Activated CD4-positive, CD25-positive, alpha-beta regulatory T cell treated with anti-CD3 and anti-CD28 coated beads, Interleukin-2, amount 50 U/mL, for 72 hours (primary cell): ENCODE results near the gene DCUN1D2.
"Not testable (repeated sequence)": the region's sequence is repeated elsewhere in the genome, so short reads cannot be mapped to it uniquely, and the experiment has no call there.

Experiments
- DNase-seq: peaks from one replicate; pipeline ENCODE4 v3.0.0; 2021

The DCUN1D2 gene

GRCh38 chr13:113460599-113460998 is 29.9 kb downstream of the DCUN1D2 start:
- no peak for DNase-seq

- no peak for DNase-seq
Measured at GRCh38 chr13:113460064-113460555, 30.4 kb downstream of the DCUN1D2 start.

- DNase-seq, result no peak
Measured at GRCh38 chr13:113458253-113459065, 32.1 kb downstream of the DCUN1D2 start.

GRCh38 chr13:113457510-113457909 is 33.0 kb downstream of the DCUN1D2 start:
- no peak for DNase-seq

- DNase-seq, result no peak
Measured at GRCh38 chr13:113456116-113456702, 34.3 kb downstream of the DCUN1D2 start.

GRCh38 chr13:113455384-113455783 is 35.1 kb downstream of the DCUN1D2 start:
- DNase-seq, result no peak

GRCh38 chr13:113454936-113455335 is 35.6 kb downstream of the DCUN1D2 start:
- DNase-seq, result no peak

GRCh38 chr13:113452942-113453901 is 37.3 kb downstream of the DCUN1D2 start, which contains the start of gene ADPRHL1:
Gene ADPRHL1 (minus strand): TSS chr13:113453488. CDS start chr13:113453437, 51 bp downstream.
- no peak for DNase-seq

- DNase-seq, result no peak
Measured at GRCh38 chr13:113452466-113452865, 38.0 kb downstream of the DCUN1D2 start.

- no peak for DNase-seq
Measured at GRCh38 chr13:113451951-113452421, 38.5 kb downstream of the DCUN1D2 start.

GRCh38 chr13:113450861-113451620 is 39.5 kb downstream of the DCUN1D2 start:
- DNase-seq, result not testable (repeated sequence)

GRCh38 chr13:113450348-113450744 is 40.2 kb downstream of the DCUN1D2 start:
- not testable (repeated sequence) for DNase-seq

GRCh38 chr13:113449693-113450347 is 40.7 kb downstream of the DCUN1D2 start:
- no peak for DNase-seq

GRCh38 chr13:113448885-113449692 is 41.4 kb downstream of the DCUN1D2 start:
- DNase-seq, result peak; percentile 37

- DNase-seq, result no peak
Measured at GRCh38 chr13:113448545-113448884, 42.0 kb downstream of the DCUN1D2 start.

- DNase-seq, result no peak
Measured at GRCh38 chr13:113447596-113447995, 42.9 kb downstream of the DCUN1D2 start.

- no peak for DNase-seq
Measured at GRCh38 chr13:113446488-113446854, 44.0 kb downstream of the DCUN1D2 start.

- no peak for DNase-seq
Measured at GRCh38 chr13:113445791-113446487, 44.6 kb downstream of the DCUN1D2 start.

GRCh38 chr13:113443991-113444390 is 46.5 kb downstream of the DCUN1D2 start:
- DNase-seq, result no peak

GRCh38 chr13:113442985-113443362 is 47.5 kb downstream of the DCUN1D2 start:
- DNase-seq, result no peak
